CD4-positive, alpha-beta T cell treated with Interleukin-17A for 1 hour (primary cell): ENCODE data around the gene PCYT1B.
"Not testable (repeated sequence)": the region's sequence is repeated elsewhere in the genome, so short reads cannot be mapped to it uniquely, and the experiment has no call there.

ENCODE experiments used
- DNase-seq: peaks from one replicate; pipeline ENCODE4 v3.0.0-alpha.2; 2020

PCYT1B gene

DNA sequence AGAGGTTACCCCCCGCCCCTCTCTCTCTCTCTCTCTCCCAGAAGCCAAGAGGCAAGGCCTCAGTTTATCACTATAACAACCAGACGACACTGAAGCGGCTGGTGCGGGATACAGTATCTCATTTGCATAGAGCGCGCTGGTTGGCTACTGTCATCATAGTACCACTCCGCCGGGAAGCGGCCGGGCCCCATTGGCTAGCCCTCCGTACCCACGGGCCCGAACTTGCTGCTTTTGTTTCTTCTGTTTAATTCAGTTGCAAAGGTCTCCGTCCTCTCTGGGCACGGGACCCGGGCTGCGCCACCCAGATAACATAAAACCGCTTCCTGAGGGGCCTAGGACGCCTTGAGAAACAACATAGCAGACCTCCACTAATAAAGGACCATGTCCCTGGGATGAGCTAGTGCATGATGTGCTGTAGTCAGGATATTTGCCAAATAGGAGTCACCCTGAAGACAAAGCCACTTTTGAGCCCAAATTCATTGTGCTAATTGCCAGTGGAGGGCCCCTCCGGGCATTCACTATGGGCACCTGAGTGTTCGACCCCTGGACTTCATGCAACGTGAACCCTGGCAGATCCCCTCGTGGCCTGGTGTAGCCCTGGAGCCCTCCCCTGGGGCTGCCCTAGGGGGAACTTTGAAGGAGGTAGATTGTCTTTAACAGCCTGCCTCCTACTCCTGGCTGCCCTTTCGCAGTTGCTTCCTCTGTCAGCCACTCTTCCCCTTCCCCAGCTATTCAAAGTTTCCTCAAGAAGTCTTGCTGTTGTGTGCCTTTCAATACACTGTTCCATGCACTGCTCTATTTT is at the start of gene PCYT1B:
TSS of gene PCYT1B (minus strand) at position 91 of the 802 bp plus-strand sequence. CDS start 242 bp downstream, outside the sequence.
- DNase-seq: peak; percentile 56

DNA sequence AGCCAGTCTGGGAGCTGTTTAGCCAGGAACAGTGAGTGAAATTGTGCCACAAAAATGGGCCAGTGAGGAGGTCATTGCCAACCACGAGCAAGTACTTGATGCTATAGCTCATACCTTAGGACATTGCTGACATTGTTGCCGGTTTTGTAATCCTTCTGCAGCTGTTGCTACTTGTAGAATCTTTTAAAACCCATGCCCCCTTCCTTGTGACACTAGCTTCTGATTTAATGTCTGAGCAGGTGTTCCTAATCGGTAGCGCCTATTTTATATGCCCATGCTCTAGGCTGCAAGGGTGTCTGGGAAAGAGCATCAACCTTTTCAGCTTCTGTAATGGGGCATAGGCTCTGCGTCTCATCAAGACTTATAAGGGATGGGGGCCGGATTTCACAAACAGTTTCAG is 49.1 kb upstream of the PCYT1B start:
- no peak for DNase-seq

DNA sequence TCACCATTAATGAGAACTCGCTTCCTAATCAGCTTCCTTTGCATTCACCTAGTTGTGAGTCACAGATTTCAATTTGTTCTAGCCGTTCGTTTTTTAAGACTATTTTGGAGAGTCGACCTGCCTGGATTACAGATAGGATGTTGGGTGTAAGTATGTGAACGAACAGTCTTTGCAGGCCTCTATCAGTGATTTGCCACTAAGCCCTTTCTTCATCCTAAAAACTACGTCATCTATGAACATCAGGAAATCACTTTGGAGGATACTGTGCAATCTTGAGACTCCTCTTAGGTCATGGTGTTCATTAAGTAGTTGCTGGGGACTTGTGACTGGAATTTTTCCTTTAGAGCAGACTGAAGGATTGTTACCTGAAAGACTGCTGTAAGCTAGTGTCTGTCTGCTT is 47.7 kb upstream of the PCYT1B start:
- no peak for DNase-seq

- peak; percentile 71 for DNase-seq
These were observed 46.5 kb upstream of the PCYT1B start, which contains the start of gene POLA1 for GRCh38 chrX:24693453-24694202. TSS of gene POLA1 (plus strand) at chrX:24693918. CDS start at chrX:24693962, 44 bp downstream.

- DNase-seq: no peak
These were observed 45.2 kb upstream of the PCYT1B start for GRCh38 chrX:24692305-24692704.

GRCh38 chrX:24684048-24684447 is 36.9 kb upstream of the PCYT1B start:
- DNase-seq: no peak

DNA sequence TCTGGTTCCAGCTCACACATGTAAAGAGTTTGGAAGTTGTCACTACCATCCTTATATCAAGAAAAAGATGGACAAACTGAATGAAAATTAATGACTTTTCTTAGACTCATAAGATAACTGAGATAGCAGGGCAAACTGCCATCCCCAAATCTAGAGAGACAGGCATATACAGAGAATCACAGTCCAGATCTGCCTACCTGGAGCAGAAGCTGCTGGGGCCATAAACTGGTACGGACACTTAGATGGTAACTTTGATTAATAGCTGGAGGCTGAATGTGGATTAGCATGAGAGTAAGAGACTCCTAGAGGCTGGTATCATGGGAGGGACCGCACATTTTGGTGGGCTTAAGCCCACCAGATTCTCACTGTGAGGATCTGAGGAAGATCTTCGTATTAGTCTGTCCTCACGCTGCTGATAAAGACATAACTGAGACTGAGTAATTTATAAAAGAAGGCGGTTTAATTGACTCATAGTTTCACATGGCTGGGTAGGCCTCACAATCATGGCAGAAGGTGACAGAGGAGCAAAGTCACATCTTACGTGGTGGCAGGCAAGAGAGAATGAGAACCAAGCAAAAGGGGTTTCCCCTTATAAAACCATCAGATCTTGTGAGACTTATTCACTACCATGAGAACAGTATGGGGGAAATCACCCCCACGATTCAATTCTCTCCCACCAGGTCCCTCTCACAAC is 35.7 kb upstream of the PCYT1B start:
- no peak for DNase-seq

DNA sequence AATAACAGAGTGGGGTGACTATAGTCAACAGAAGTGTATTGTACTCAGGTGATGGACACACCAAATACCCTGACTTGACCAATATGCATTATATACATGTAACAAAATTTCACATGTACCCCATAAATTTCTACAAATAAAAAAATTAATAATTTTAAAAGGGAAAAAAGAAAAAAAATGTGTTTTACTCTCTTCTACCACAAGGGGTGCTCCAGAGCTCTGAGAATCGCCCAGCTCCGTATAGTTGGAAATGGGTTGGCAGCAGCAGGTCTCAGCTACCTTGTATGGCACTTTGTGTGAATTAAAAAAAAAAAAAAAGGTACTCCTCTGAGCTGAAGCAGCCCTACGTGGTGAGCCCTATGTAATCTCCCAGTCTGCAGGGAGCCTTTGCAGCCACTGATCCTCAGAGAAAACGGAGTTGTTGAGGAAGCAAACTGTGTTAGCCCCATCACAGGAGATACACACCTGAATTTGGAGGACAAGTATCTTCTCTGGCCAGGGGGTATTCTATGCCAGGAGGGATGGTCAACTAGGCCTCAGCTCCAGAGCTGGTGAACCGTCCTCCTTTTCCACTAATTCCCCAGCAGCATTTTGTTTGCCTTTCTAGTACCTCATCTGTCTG is 29.4 kb upstream of the PCYT1B start:
- DNase-seq: peak; percentile 4

GRCh38 chrX:24673424-24673823 is 26.3 kb upstream of the PCYT1B start:
- DNase-seq: no peak

GRCh38 chrX:24672701-24673190 is 25.6 kb upstream of the PCYT1B start:
- no peak for DNase-seq

- no peak for DNase-seq
These were observed 21.0 kb upstream of the PCYT1B start for GRCh38 chrX:24668111-24668510.

DNA sequence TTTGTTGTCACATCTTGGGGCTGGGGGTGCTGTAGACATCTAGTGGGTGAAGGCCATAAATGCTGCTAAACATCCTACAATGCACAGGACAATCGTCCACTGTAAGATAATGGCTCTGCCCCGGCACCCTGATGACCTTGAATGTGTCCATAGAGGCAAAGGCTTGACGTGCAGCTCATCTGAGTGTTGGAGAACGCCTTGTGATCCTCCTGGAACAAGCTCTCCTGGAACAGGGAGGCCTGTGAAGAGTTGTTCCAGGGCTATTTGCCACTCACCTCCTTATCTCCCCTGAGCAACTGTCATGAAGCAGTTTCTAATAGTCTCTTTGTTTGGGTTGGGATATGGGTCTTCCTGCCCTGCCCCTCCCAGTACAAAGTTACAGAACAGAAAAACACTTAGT is 15.2 kb upstream of the PCYT1B start:
- no peak for DNase-seq

- no peak for DNase-seq
These were observed 14.1 kb upstream of the PCYT1B start for GRCh38 chrX:24661292-24661691.

DNA sequence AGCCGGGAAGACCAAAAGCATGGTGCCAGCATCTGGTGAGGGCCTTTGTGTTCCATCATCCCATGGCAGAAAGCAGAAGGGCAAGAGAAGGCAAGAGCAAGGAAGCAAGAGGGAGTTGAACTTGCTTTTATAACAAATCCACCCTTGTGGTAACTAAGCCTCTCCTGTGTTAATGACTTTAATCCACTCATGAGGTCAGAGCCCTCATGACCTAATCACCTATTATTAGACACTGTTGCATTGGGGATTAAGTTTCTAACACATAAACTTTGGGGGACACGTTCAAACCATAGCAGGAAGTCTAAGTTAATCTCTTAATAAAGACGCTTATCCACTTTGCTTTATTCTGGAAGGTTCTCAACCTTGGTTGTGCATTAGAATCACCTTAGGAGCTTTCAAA is 12.5 kb upstream of the PCYT1B start:
- no peak for DNase-seq

DNA sequence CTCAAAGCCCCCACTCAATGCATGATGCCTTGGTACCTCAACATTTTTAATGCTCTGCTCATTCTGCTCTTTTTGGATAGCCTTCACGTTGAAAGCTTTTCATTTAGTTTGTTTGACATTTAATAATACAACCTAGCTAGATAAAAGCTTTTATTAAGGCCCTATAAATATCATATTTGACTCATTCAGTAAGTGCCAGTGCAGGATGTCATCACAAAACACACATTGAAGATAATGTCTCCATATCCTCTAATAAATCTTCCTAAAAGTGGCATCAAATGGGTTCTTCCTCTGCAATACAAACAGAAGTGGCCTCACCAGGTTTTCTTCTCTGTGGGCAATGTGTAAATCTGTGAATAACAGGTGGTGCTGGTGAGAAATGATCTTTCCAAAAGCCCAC is 12.0 kb upstream of the PCYT1B start:
- no peak for DNase-seq

DNA sequence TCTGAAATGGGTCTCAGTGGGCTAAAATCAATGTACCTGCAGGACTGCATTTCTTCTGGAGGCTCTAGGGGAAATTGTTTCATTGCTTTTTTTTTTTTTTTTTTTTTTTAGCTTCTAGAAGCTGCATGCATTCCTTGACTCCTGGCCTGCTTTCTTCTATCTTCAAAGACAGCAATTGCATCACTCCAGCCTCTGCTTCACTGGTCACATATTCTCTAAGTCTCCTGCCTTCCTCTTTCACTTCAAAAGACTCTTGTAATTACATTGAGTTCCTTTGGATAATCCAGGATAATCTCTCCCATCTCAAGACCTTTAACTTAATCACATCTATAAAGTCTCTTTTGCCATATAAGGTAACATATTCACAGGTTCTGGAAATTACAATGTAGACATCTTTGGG is 11.3 kb upstream of the PCYT1B start:
- no peak for DNase-seq

- DNase-seq: no peak
These were observed 10.7 kb upstream of the PCYT1B start for GRCh38 chrX:24657671-24658386.

DNA sequence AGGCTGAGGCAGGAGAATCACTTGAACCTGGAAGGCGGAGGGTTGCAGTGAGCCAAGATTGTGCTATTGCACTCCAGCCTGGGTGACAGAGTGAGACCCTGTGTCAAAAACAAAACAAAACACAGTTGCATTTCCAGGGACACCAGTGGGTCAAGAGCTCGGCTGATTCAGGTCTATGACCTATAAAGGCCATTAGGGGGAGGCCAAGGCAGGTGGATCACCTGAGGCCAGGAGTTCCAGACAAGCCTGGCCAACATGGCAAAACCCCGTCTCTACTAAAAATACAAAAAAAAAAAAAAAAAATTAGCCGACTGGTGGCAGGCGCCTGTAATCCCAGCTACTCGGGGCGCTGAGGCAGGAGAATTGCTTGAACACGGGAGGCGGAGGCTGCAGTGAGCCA is 8.5 kb upstream of the PCYT1B start:
- DNase-seq: not testable (repeated sequence)

GRCh38 chrX:24651783-24652182 is 4.6 kb upstream of the PCYT1B start:
- DNase-seq: no peak

DNA sequence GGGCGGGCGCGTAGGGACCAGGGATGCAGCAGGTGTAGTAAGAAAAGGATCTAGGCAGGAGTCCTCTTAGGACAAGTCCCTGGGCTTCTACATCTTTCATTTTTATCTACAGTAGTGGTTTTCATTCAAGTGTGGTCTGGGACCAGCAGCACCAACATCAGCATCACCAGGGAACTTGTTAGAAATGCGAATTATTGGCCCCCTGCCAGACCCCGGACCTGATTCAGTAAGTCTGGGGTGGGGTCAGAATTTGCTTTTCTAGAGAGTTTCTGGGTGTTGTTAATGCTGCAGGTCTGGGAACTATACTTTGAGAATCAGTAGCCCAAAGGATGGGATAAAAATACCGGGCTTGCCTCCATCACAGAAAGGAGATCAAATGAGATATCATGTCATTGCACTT is 1.3 kb upstream of the PCYT1B start:
- DNase-seq: no peak

- peak; percentile 0 for DNase-seq
These were observed 383 bp downstream of the PCYT1B start for GRCh38 chrX:24646745-24647182.

DNA sequence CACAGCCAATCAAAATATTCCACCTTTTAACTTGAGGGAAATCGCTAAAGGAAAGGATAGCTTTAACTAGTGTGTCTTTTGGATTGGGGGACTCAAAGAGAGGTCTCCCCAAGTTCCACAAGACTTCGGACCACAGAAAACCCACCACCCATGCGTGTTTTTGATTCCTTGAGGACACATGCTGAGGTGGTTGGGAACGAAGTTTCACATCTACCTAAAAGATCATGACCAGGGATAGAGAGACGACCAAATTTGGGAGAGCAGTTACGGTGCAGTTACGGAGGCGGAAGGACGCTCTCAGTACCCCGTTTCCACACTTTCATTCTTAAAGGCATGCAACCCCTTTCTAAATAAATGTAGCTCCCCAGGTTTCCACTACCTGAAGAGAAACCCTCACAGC is 1.1 kb downstream of the PCYT1B start:
- no peak for DNase-seq
